Measurements from ENCODE around the gene PRDX6.

PRDX6 gene

GRCh38 chr1:173532237-173532636, 55.1 kb downstream of the PRDX6 start:
- no peak for TF ChIP-seq CTCF (IDR thresholded peaks at IDR 0.05; ENCODE audit: extremely low read depth, insufficient read depth, missing control alignments)
- DNase-seq (ENCODE audit: low spot score) = no peak
- in situ Hi-C loops (cut with MboI; ENCODE audit: low pct_unique_long_range_greater_than_20kb, low sequenced_read_pairs, unreplicated experiment) = no loop called here

DNA sequence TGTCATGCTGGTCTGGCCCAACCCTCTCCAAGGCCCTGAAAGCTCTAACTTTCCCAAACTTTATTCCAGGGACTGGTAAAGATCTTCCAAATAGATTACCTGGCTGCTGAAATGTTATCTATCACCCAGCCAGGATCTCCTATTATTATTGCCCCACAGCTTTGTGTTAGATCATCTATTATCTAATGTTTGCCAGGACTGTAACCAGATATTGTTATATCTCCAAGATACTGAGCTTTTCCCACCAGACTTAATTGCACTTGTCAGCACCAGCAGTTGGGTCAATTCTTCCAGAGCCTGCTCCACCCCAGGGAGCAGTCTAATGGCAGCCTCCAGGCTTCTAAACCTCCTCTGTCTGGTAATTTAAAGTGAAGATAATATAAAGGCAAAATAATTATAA, 59.1 kb downstream of the PRDX6 start:
- no peak for TF ChIP-seq CTCF (IDR thresholded peaks at IDR 0.05; ENCODE audit: extremely low read depth, insufficient read depth, missing control alignments)
- DNase-seq (ENCODE audit: low spot score) = no peak
- in situ Hi-C loops (cut with MboI; ENCODE audit: low pct_unique_long_range_greater_than_20kb, low sequenced_read_pairs, unreplicated experiment) = no loop called here
